ENCODE results near the gene ZCCHC24. TPM values are rescaled to one million over a fixed set of nuclear protein-coding genes. Genes with fewer than 3 reads are reported as not detected.

Gene ZCCHC24
- total RNA-seq, 4 donors from 2014 or later: 2.8 to 39.6 (median 9.3) TPM

GRCh38 chr10:79352035-79352877 lies 93.2 kb downstream of the ZCCHC24 start:
- DNase-seq: no peak
- no peaks in the 10 kb centered on the region for H3K27me3 ChIP-seq
- TF ChIP-seq, protein P1, sequence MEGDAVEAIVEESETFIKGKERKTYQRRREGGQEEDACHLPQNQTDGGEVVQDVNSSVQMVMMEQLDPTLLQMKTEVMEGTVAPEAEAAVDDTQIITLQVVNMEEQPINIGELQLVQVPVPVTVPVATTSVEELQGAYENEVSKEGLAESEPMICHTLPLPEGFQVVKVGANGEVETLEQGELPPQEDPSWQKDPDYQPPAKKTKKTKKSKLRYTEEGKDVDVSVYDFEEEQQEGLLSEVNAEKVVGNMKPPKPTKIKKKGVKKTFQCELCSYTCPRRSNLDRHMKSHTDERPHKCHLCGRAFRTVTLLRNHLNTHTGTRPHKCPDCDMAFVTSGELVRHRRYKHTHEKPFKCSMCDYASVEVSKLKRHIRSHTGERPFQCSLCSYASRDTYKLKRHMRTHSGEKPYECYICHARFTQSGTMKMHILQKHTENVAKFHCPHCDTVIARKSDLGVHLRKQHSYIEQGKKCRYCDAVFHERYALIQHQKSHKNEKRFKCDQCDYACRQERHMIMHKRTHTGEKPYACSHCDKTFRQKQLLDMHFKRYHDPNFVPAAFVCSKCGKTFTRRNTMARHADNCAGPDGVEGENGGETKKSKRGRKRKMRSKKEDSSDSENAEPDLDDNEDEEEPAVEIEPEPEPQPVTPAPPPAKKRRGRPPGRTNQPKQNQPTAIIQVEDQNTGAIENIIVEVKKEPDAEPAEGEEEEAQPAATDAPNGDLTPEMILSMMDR (IDR thresholded peaks at IDR 0.05): no peak
- no peak for TF ChIP-seq POLR2A (IDR thresholded peaks at IDR 0.05)
- H3K4me3 ChIP-seq: no peak overlapping the region
- H3K4me1 ChIP-seq: peaks cover 2 to 11% (median 7%) of the 10 kb centered on the region in 4 donors
- H3K36me3 ChIP-seq: peaks cover 0 to 60% (median 0%) of the 10 kb centered on the region in 3 donors
- H3K27ac ChIP-seq: no peak overlapping the region
- no peaks in the 10 kb centered on the region for H3K9me3 ChIP-seq

- peak in 1 of 3 donors; percentile 44 for DNase-seq
- TF ChIP-seq POLR2A (IDR thresholded peaks at IDR 0.05): no peak
- TF ChIP-seq, protein P1 (IDR thresholded peaks at IDR 0.05): no peak
- H3K9me3 ChIP-seq: no peaks in the 10 kb centered on the region
- peaks cover 0 to 60% (median 0%) of the 10 kb centered on the region in 3 donors for H3K36me3 ChIP-seq
- peaks cover 2 to 16% (median 10%) of the 10 kb centered on the region in 4 donors for H3K4me1 ChIP-seq
- no peak overlapping the region for H3K4me3 ChIP-seq
- H3K27ac ChIP-seq: no peak overlapping the region
- no peaks in the 10 kb centered on the region for H3K27me3 ChIP-seq
These were observed 94.1 kb downstream of the ZCCHC24 start for GRCh38 chr10:79351332-79351731.

- DNase-seq: no peak
- no peak for TF ChIP-seq POLR2A (IDR thresholded peaks at IDR 0.05)
- TF ChIP-seq, protein P1 (IDR thresholded peaks at IDR 0.05): no peak
- Histone ChIP-seq H3K27ac (no peak overlapping the region), H3K27me3 (no peaks in the 10 kb centered on the region), H3K4me3 (no peak overlapping the region), H3K9me3 (no peaks in the 10 kb centered on the region), H3K36me3 (peaks cover 0 to 60% (median 0%) of the 10 kb centered on the region in 3 donors), H3K4me1 (peaks cover 2 to 16% (median 10%) of the 10 kb centered on the region in 4 donors)
These were observed 94.8 kb downstream of the ZCCHC24 start for GRCh38 chr10:79350407-79351154.

GRCh38 chr10:79349766-79350406 lies 95.5 kb downstream of the ZCCHC24 start:
- H3K27ac ChIP-seq: no peak overlapping the region
- no peak for TF ChIP-seq POLR2A (IDR thresholded peaks at IDR 0.05)
- TF ChIP-seq, protein P1 (IDR thresholded peaks at IDR 0.05): no peak
- peaks cover 0 to 54% (median 0%) of the 10 kb centered on the region in 3 donors for H3K36me3 ChIP-seq
- no peak for DNase-seq
- no peak overlapping the region for H3K4me3 ChIP-seq
- H3K27me3 ChIP-seq: no peaks in the 10 kb centered on the region
- peaks cover 2 to 16% (median 10%) of the 10 kb centered on the region in 4 donors for H3K4me1 ChIP-seq
- no peaks in the 10 kb centered on the region for H3K9me3 ChIP-seq

- TF ChIP-seq, protein P1 (IDR thresholded peaks at IDR 0.05): no peak
- no peak for TF ChIP-seq POLR2A (IDR thresholded peaks at IDR 0.05)
- Histone ChIP-seq H3K27me3 (no peaks in the 10 kb centered on the region), H3K4me1 (peaks cover 2 to 16% (median 10%) of the 10 kb centered on the region in 4 donors), H3K27ac (peak overlapping the region in 1 of 4 donors; percentile 93), H3K36me3 (peaks cover 0 to 46% (median 0%) of the 10 kb centered on the region in 3 donors), H3K9me3 (no peaks in the 10 kb centered on the region), H3K4me3 (peak overlapping the region in 2 of 4 donors; percentile 73 to 94)
- no peak for DNase-seq
These were observed 96.3 kb downstream of the ZCCHC24 start for GRCh38 chr10:79349072-79349491.

All from Peyer's patch (tissue), 4 donors.